ENCODE measurements around the gene SLC6A15.
A peak's percentile ranks its signal among the peaks of the same experiment; 100 is the strongest.

SLC6A15 gene

DNA sequence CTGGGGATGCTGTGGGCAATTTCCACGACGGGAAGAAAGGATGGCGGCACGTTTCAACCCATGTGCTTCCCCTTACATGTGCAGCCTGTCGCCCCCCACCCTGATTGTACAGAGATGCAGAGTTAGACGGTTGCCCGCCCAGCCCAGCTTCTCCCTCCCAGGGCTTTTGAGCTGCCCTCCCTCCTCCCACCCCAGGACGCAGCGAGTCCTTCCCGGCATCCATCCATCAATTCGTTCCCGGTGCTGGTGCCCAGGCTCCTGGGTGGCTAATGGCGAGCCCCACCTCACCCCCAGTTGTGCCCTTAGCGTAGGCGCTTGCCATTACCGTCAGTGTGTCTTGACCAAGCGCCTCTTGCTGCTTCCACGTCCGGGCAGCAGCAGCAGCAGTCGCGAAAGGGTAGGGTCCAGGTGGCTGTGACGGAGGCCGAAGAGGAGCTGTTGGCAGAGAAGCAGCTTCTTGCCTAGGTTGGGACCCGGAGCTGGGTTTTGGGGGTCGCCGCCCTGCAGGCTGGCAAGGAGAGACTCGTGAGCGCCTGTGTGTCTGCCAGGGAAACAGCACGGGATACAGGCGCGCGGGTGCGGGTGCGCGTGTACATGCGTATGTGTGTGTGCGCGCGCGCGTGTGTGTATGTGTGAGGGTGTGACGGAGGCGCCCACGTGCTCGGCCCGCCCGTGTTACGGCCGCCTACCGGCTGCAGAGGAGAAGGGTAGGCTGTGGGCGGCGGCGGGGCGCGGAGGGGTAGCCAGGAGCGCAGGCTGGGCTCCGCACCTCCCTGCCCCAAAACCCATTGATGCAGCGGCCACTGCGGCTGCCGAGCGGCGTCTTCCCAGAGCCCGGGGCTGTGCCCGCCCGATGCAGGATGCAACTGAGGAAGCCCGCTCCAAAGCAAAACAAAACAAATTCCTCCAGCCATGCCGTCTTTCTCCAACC is at the start of gene SLC6A15:
SLC6A15 (minus strand) TSS at position 602 of the 931 bp plus-strand sequence. CDS start 20,679 bp downstream, outside the sequence.
- DNase-seq, result no peak

DNA sequence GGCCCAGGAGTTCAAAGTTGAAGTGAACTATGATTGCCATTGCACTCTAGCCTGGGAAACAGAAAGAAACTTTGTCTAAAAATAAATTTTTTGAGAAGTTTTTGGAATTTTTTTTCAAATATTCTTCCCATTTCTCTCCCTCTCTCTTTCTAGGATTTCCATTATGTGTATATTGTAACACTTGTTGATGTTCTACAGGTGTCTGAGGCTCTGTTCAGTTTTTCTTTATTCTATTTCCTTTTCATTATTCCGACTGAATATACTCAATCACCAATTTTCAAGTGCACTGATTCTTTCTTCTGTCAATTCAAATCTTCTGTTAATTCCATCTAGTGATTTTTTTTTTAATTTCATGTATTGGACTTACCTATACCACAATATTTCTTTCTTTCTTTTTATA is 48.3 kb upstream of the SLC6A15 start:
- no peak for DNase-seq

DNA sequence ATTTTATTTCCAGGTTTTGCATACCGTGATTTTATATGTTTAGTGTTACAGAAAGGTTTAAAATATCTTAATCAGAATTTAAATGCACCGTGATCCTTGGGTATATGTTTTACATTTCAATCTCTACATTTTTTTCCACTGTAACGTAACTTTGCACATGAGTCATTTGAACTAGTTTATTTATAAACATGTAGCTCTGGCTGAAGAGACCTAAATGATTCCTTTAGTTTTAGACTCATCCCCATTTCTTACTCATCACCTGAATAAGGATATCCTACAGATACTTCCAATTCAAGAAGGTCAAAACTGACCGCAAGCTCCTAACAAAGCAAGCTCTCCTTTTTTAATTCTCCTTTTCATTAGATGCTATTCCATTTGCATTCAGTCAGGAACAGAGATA is 42.7 kb upstream of the SLC6A15 start:
- DNase-seq, result no peak

DNA sequence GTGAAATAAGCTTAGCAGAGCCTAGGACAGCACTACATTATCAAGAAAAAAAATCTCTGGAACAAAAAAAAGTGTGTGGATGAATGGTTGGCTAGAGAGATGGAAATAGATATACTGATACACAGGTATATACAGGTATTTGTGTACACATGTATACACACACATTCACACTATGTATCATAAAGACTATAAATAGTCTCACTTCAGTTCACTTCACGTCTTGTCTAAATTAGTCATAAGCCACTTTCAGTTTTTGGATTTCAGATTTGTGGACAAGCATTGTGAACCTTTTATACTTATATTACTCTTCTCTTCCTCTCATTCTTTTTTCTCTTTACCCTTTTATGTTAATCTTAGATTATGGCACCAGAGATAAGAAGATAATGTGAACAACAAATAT is 41.8 kb upstream of the SLC6A15 start:
- no peak for DNase-seq

DNA sequence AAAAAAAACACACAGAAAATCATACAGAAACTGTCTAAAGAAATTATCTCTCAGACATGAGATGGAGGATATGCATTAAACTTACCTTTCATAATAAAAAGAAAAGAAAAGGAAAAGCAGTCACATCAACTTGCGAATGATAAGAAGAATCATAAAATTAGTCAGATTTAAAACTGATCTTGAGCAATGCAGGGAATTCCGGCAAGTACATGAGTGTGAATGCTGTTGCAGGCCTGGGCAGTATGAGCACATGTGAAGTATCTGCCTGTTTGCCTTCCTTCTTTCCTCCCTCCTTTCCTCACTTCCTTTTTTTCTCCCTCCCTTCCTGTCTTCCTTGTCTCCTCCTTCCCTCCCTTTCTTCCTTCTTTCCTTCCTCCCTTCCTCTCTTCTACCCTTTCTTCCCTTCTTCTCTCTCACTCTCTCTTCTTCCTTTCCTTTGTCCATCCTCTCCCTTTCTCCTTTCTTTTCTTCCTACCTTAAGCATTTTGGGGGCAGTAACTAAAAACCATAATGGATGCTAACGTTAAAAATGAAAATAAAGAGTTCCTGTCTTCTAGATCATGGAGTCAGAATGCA is 38.5 kb upstream of the SLC6A15 start:
- peak; percentile 1 for DNase-seq

DNA sequence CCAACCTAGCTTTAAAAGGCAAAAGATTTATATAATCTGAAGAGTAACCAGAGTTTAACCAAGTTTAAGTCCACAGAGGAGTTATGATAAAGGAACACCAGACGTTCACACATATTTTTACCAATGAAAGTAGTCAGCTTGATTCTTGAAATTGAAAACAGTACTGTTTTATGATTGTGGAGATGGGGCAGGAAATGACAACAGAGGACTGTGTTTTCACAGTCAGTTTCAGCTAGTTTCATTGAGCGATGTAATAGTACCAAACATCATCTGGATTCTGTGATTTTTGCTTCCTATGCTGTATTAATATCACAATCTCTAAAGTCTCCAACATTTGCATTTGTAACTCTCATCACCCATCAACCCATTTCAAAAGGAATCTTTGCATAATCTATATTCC is 34.2 kb upstream of the SLC6A15 start:
- DNase-seq, result no peak

DNA sequence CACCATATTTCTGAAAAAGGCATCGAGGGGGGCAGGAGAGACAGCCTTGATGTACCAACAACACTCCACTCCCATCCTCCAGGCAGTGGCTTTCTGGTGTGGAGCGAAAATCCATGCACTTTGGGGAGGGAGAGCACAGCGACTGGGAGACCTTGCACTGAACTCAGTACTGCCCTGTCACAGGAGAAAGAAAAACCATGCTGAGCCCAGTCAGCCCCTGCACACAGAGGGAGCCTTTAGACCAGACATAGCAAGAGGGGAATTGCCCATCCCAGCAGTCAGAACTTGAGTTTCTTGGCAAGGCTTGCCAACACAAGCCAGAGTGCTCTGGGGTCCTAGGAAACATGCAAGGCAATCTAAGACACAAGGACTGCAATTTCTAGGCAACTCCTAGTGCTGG is 24.8 kb upstream of the SLC6A15 start:
- DNase-seq, result no peak

DNA sequence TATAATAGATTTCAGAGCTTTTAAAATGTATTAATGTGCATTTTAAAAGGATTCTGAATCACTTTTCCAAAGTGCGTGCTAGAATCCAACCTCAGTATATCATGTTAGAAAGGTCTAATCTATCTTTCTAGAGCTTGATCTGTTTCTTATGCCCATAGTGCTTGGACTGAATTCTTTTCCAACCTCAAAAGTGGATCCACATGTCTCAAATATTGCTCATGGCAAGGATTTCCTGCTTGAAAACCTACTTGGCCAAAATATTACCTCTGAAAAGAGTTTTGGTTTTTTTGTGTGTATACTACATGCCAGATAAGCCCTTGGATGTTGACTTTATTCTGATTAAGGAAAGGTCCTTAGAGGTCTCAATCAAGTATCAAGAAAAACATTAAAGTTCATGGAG is 16.9 kb upstream of the SLC6A15 start:
- DNase-seq, result no peak

DNA sequence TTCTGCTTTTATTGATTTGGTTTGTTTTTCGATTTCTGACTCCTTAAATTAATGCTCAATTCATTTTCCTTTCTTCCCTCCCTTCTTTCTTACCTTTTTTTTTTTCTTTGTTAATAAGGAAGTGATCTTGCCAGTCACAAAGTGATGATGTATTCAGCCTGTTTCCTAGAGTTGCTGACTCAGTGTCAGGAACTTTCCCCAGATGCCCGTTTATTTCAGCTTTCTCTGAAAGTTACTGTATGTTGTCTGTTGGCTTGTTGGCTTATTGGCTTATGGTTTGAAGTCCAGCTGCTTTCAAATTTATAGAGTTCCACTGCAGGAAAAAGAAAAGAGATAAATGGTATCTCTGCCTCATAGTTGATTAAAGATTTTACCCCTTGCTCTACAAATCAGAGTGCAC is 12.4 kb upstream of the SLC6A15 start:
- no peak for DNase-seq

DNA sequence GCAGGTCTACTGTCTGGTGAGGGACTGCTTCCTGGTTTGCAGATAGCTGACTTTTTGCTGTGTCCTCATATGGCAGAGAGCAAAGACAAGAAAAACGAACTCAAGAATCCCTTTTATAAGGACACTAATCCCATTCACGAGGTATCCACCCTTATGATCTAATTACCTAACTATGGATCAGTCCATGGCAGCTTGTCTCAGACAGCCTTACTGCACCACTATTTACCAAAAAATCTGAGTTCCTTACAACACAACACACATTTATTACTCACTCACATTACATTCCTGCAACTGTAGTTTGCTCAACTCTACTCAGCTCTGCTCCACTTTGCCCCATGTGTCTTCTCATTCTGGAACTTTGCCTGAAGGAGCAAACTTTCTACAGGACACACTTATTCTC is 10.1 kb upstream of the SLC6A15 start:
- no peak for DNase-seq

DNA sequence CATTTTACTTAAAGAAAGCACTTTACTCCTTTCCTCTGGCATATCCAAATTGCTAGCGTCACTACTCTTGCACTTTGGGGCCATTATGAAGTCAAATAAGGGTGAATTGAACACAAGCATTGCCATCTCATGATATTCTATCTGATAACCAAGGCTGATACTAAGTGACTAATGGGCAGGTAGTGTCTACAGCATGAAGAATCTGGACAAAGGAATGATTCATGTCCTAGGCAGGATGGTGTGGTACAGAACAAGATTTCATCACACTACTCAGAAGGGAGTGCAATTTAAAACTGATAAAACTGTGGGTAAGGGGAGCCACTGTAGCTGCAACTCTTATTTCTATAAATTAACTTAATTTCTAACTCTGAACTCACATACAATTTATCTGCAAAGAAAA is 7.7 kb upstream of the SLC6A15 start:
- no peak for DNase-seq

DNA sequence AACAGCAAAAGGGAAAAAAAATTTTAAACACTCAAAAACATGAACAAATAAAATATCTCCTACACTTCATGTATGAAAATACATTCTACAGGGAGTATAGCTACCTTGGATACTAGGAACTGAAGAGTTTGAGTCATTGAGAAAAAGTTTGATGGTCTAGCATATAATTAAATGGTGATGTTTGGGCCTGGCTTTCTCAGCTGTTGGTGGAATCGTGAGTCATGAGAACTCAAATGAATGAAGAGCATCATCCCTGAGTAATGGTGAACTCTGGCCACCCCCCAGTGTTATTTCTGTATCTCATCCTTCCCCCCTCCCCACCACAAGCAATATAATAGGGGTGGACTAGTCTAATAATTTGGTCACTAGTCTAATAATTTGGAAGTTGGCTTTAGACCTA is 6.7 kb upstream of the SLC6A15 start:
- DNase-seq, result no peak

DNA sequence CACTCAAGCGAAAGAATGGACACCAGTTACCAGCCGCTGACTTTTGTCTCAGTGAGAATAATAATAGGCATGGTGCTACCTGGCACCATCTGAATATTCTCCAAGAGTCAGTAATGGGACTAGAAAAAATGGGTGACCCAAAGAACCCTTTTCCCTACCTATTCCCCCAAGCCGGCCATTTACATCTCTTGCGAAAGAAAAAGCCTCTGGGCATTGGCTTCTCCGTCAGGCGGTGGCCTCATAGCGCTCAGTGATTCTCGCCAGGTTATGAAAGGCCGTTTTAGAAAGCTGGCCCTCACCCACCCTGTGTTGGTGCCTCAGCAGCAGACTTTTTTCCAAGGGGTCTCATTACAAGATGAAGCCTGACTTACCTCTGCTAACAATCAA is 523 bp upstream of the SLC6A15 start:
- no peak for DNase-seq

DNA sequence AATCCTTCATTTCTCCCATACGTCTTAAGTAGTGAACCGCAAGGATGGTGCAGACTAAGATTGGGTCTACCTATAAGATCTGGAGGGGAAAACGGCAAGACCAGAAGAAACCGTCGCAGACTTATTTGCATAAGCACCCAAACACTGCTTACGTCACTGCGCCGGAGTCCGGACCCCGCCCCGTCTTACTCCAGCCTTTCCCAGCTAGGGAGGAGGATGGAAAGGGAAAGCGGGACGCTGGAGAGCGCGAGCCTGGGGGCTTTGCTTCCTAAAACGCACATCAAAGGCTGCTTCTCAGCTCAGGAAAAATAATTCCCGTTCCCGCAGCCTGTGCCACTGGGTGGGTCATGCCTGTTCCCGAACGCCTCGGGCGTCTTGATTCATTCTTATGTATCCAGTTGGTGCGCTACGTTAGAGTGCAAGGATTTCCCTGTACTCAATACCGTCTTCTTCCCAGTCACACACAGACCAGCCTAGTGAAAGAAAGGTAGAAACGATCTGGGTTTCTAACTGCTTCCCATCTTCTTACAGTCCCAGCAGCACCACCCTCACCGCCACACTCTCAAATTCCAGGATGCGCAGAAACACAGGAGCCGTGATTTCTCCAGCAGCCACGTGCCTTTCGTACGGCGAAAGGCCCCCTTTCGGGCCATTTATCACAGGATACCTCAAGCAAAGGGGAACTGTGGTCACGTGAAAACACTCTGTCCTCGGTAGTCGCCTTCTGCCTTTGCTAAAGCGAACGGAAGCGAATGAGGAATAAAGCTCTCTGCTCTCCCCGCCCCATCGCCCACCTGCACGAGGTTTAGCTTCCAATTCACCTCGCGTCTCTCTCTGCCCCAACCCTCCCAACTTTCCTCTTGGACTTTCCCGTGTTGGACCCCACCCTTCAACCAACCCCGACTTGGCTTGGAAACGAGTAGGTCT is 1.1 kb downstream of the SLC6A15 start:
- DNase-seq, result no peak

DNA sequence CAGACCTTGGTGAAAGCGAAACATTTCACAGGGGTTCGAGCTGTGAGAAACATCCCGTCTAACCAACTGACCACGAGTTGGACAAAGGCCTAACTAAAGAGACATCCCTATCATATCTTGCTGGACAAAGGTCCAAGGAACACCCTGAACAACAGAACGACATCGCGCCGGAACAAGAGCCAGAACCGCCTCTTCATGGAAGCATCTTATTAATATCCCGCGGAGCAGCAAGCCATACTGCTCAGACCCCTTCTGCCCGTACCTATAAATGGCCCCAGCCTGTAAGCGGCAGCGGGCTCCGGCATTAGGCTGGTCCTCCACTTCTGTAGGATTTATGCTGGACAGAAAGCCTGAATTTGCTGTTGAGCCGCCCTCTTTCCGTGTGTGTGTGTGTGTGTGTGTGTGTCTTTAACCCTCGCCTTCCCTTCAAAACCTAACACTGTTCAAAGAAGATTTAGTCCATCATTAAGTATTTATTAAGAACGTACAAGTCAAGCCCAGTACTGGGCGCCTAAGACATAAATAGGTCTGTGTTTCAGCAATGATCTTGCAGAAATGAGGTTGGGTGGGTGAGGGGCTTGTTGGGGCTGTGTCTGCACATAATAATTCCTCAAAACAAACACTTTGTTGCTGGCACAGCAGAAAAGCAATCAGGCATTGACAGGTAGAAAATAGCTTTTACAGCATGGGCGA is 1.9 kb downstream of the SLC6A15 start:
- DNase-seq, result no peak

DNA sequence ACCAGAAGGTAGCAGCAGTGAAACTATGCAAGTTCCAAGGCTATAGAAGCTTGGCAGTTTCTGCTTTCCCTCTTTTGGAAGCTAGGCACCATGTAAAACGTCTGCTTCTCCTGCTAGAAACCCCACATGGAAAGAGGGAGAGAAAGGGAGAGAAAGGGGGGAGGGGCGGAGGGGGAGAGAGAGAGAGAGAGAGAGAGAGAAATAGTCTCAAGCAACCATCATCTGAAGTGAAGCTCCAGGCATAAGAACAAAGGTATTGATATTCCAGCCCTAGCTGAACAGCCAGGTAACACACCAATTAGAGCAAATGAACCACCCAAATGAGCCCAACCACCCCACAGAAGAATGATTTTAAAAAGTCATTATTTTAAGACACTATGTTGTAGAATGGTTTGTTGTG is 8.5 kb downstream of the SLC6A15 start:
- DNase-seq, result no peak

DNA sequence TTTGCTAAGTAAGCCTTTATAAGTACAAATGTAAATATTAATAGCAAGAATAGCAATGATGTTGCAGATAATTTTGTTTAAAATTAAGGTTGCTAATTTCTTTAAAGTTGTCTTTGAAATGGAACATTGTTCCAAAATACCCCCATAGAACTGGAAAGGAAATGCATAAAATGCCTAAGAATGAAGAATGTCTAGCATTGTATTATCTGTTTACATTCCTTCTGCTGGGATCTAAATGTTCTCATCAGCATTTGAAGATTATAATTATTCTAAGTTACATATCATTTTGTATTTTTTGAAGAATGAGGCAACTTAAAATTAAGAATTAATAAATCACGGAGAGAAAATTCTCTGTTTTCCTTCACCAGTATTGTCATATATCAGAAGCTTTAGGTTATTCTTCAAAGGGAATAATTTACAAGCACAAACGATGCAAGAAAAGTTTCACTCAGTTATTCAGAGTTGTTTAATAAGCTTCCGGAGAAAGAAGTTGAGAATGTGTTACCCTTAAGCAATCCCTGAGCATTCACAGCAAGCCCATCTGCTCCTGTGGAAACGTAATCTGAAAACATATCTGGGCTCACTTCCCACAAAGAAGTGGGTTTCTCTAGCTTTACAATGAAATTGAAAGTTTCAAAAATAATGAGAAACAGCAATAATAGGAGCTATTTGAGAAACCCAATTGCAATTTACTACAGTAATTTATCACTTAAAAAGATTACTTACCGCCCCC is 21.3 kb downstream of the SLC6A15 start:
- no peak for DNase-seq

DNA sequence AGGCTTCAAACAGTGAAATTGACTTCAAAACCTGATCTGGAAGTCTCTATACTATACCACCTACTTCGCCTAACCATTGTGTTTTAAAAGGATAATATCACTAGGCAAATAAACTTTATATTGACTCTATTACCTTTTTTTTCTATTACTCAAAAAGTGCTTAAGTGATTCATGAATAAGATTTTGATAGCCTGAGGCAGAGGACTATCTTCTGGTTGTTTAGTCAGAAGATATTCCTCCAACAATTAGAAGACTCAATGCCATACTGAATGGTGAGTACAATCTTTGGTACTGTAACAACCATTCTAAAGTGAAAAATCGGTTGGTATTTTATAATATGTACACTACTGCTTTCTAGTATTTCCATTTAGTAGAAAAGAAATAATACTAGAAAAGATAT is 22.8 kb downstream of the SLC6A15 start:
- no peak for DNase-seq

DNA sequence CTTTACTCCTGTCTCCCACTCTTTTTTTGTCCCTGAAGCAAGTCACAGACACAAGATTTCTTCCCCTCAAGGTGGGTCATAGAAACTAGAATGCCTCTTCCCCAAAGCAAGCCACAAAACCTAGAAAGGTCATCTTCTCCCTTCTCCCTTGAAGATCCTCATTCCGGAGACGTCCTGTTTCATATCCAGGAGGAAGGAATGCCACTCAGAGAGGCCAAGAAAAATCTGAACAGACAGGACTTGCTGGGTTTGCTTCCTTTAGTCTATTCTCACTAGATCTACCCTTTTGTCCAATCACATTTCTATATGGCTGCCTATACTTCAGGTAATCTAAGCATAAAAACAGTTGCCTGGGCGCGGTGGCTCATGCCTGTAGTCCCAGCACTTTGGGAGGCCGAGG is 23.7 kb downstream of the SLC6A15 start:
- no peak for DNase-seq

DNA sequence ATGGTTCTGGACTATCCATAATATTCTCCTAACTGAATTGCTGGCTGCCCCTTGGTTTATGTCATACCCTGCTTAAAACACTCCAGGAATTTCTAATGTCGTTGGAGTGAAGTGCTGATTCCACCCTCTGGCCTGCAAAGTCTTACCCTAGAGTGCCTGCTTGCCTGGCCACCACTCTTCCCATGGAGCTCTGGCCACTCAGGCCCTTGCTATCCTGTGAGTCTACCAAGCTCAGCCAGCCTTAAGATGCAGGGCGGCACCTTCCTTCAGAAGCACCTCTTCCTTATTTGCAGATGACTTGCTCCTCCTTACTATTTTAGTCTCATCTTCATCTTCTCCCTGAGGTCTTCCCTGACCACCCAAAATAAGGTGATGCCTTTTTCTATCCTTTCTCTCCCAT is 35.3 kb downstream of the SLC6A15 start:
- DNase-seq, result no peak

DNA sequence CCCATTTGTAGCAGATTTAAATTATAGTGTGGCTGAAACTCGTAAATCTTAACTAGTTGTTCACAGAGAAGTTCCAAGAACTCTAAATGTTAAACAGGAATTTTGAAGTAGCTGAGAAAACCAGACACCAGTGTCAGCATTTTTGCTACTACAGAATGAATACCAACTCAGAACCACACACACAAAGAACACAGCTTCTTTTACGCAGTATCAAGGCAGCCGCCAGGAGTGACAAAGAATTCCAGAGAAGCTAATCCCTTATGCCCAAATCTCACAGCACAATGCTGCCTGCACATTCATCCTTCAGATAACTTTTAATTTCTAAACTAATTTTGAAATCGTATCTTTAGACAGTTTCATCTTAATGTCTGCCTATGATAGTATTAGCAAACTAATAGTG is 37.4 kb downstream of the SLC6A15 start:
- DNase-seq, result no peak

DNA sequence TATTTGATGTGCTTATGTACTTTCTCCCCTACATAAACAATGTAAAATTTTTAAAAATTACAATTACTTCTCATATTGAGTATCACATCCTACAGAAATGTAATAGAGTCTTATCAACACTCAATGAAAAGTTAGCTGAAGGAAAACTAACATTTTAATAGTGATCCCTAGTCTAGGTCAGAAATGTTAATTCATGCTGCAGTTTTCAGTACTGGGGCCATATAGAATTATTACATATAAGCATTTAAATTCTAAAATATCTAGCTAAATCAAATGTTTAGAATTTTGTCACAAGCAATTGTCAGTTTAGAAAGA is 37.8 kb downstream of the SLC6A15 start:
- DNase-seq, result no peak

Data from inflammatory macrophage treated with lipopolysaccharide for 4 hours (primary cell).